Measurements from ENCODE around the gene MYMK.
A peak's percentile ranks its signal among the peaks of the same experiment; 100 is the strongest.

MYMK gene

DNA sequence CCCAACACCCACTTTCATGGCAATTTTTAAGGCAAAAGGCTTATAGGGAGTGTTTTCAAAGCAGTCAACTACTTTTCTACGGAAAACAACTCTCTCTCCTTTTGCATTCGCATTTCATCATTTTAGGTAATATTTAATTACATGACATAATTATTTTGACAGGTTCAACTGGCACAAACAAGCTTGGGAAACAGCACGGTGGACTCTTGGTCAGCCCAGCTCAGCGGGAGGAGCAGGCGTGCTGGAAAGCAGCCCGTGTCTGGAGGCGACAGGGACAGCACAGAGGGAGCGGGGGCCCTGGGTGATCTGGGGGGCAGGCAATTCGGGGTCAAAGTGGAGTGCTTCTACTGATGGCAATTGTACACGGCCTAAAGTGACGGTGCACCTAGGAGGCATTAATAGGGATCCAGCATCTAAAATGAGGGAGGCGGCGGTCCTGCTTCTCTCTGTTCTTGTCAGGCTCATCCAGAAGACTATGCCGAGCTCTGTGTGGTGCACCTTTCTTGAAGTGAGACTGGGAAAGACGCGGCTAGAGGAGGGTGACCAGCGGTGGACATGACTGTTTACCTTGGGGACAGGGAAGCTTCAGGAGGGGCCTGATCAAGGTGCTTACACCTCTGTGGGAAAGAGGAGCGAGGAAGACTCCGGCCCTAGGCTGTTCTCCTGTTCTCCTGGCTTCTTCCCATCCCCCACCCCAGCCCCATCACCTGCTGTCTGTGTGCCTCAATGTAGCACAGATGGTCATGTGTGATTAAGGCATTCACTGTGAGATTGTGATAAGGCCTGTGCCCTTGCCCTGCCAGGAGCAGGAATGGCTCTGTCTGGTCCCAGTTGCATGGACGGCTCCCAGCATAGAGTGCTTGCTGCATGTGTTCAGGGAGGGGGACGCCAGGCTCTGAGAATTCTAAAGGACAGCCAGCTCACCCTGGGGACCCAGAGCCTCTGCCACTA lies 3.4 kb downstream of the MYMK start:
- DNase-seq: peak in 7 of 10 donors; percentile 38 to 95 (median 70)
- intact Hi-C loops (cut with DNase I): no loop called here

DNA sequence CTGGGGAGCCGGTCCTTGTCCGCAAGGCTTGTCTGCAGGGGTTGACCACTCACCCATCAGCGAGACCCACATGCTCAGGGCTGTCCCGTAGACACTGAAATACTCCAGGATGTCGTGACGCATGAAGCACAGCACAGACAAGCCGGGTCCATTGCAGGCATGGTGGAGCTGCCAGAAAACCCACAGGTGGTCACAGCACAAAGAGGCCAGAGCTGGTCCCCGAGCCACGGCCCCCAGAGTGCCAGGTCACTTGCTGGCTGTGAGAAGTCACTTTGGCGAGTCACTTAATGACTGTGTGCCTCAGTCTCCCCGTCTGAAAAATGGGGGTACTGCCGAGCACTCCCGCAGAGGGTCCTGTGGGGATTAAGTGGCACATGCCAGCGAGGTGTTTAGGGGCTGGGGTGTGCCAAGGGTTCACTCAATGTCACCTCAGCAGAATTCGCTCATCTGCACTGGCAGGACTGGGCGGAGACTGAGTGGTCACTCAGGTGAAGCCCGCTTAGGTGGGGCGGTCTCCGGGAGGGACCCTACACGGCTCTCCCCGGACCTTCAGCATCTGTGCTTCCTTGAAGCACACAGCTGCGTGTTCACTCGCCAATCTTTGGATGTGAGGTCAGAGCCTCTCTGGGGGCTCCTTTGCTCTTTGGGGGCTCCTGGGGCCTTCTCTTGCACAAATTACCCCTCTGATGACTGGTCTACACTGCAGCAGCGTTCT lies 4.5 kb downstream of the MYMK start:
- peak in 3 of 10 donors; percentile 62 to 80 (median 78) for DNase-seq
- intact Hi-C loops (cut with DNase I): no loop called here

DNA sequence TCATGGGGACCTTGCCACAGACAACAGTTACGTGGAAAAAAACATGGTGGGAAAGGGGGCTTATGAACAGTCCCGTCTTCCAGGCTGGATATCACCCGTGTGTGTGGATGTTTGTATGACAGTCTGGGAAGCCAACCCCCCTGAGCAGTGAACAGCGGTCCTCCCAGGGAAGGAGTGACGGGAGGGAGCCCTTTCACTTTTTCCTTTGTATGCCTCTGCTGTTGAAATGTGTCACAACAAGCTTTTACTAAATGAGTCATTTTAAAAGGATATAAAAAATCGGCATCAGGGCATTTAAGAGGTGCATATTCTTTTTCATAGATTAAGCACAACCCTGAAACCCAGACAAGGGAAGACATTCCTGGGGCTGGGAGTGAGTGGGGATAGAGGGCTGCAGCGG lies 5.1 kb downstream of the MYMK start:
- DNase-seq: peak in 3 of 10 donors; percentile 17 to 46 (median 27)
- intact Hi-C loops (cut with DNase I): no loop called here

DNA sequence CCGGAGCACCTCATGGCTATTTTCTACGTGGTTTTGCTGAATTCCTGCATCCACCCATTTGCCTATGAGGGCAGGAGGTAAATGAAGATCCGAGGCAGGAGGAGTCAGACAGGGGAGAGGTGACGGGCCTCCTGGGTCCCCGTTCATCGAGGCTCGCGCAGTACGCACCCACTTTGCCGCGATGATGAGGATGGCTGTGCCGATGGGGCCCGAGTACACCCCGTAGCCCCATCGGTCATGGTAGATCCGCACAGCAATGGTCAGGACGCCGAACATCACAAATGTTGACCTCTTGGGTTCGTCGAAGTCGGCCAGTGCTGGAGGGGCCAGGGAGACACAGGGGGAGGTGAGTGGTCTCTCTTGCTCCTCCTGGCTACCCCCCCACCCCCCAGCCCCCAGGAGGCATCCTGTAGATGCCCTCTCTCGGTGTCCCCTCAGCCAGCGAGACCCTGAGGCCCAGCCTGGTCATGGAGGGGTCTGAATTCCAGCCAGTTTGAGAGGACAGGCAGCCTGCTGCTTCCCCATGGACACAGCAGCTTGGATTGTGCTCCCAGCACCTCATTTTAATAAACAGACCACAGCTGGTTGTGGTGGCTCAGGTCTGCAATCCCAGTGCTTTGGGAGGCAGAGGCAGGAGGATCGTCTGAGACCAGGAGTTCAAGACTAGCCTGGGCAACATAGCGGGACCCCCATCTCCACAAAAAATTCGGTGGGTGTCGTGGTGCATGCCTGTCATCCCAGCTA lies 5.9 kb downstream of the MYMK start:
- DNase-seq: peak in 3 of 10 donors; percentile 25 to 67 (median 35)
- intact Hi-C loops (cut with DNase I): no loop called here

DNA sequence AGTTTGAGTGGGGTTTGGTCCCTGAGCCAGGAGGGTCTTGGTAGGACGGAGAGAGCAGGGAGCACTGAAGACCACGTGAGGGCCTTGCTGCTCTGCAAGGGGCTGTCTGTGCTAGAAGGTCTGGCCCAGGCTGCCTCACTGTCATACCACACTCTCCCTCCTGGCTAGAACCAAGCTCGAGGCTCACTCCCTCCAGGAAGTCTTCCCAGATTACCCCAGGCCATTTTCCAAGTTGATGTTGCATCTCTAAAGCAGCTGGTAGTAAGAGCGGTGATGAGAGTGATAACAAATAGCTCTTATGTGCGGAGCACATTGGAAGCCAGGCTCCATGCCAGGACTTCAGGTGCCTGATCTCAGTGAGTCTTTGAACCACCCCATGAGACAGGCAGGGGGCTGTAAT lies 6.6 kb downstream of the MYMK start:
- peak in 2 of 10 donors; percentile 23 to 36 for DNase-seq
- intact Hi-C loops (cut with DNase I): no loop called here

DNA sequence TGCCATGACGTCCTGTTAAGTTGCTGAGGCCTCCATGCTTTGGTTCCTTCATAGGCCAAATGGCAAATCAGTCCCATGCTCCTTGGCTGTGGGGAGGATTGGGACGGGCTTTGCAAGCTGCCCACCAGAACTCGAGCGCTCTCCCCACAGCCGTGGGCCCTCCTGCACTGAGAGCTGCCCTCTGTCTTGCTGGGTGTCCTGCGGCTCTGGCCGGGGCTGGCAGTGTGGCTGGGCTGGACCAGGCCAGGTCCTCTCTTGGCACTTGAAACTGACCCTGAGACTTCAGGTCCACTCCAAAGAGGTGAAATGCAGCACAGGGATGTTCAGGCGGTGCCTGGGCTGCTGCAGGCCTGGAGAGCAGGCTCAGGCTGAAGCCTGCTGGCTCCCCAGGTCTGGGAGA lies 7.0 kb downstream of the MYMK start:
- DNase-seq: peak in 3 of 10 donors; percentile 37 to 77 (median 70)
- intact Hi-C loops (cut with DNase I): no loop called here

DNA sequence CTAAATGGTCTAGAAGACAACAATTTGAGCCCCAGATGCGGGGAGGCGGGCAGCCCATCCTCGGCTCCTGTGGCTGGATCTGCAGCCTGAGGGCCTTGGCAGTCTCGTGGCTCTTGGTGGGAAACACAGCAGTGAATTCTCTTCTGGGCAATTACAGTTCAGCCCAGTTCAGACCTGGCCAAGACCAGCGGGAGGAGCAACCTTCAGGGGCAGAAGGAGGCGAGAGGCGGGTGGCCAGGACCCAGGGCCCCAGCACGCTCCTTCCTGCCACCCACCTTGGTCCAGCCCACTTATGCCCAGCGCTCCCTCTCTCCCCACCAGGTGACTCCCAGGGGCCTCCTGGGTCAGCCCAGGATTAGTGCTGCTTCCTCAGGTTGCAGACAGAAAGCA lies 7.8 kb downstream of the MYMK start:
- intact Hi-C loops (cut with DNase I): no loop called here

DNA sequence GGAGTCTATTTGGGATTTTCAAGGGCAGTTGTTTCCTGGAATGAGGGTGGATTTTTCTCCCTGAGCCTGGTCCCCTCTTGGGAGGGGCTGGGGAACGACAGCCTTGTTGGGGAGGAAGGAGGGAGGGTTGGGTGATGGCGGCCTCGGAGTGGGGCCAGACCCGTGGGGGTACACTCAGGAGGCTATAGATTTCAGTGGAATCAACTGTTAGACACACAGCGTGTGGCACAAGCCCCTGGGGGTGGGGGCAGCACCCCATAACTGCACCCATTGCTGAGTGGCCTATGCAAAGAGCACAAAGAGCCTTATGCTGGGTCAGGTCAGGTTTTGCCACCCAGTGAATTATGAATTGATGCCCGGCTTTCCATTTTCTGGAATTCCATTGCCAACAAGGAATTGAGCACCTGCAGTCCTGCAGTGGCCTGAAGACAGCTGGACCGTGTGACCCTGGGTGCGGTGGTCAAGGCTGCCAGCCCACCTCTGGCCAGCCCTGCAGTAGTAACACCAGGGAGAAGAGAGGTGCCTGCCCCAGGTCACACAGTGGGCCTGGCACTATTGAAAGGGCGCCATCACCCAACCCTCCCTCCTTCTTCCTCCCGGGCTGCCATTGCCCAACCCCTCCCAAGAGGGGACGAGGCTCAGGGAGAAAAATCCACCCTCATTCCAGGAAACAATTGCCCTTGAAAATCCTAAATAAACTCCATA lies 8.4 kb downstream of the MYMK start:
- DNase-seq: peak in 3 of 10 donors; percentile 57 to 69 (median 67)
- intact Hi-C loops (cut with DNase I): no loop called here

More for the DNA sequence above, 7.8 kb downstream of the MYMK start:
- peak in 3 of 10 donors; percentile 54 to 75 (median 67) for DNase-seq

DNA sequence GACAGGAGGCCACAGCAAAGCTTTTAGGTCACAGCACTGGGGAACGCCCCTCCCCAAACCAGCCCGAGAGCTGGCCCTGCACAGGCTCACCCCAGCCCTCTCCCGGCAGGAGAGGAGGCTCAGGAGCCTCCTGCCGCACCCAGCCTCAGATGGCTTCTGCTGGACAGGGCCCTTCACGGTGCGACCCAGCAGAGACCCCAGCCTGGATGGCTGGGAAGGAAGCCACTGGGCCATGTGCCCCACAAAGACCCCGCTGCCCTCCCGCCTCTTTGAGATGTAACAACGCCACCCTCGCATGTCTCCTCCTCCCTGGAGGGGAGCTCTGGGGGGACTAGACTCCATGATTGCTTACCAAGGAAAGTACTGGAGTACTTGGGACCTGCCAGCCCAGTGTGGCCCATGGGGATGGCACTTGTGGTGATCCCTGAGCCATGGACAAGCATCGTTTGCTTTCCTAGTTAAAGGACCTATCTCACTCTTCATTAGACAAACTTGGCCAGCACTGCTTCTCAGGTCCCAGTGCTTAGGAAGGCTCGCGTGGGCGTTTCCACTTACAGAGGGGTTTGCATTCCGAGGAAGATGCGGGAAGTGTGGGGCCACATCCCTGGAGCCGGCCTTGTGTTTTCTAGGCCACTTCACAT lies 9.0 kb downstream of the MYMK start:
- DNase-seq: peak in 3 of 10 donors; percentile 42 to 74 (median 59)

DNA sequence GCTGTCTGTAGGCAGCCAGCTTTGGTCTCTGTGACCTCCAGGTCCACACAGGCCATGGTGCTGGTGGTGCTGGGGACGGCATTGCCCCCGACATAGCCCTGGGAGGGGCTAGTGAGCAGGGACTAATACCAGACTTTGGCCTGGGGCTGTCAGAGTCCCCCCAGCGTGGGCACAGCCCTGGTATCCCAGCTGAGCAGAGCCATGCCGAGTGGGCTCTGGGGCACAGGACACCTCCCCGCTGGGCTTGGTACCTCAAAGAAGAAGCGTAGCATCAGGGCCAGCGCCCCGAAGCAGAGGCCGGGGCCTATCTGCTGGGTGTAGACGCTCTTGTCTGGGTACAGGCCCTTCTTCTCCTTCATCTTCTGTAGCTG lies 9.5 kb downstream of the MYMK start:
- intact Hi-C loops (cut with DNase I): no loop called here
- DNase-seq: peak in 3 of 10 donors; percentile 30 to 55 (median 45)

More for the DNA sequence above, 9.0 kb downstream of the MYMK start:
- intact Hi-C loops (cut with DNase I): no loop called here

DNA sequence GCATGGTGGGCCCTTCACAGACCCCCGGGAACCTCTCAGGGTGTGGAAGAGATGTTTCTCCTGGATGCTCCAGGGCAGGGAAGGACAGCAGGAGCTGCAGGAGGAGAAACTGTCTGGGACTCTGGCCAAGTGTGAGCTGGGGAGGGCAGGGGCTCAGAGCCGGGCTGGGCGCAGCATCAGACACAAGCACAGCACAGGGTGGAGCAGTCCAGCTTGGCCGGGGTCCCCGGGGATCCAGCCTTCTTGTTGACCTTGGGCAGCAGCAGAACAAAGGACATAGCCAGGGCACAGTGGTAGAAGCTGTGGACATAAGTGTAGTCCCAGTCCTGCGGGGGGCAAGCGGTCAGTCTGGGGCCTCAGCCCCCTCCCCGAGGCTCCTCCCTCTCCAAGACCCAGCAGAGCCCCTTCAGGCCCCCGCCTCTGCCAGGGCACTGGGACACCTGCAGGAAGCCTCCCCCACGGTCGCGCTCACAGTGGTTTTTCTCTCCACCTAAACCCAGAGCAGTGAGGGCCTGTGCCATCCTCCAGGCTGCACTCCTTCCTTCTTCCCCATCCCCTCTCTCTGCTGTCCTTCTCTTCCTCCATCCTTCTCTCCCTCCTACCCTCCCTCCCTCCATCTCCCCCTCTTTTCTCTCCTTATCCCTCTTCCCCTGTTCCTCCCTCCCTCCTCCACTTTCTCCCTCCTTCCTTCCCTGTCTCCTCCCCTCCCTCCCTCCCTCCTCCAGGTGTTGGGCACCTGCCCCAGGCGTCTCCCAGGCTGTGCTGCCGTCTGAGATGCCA lies 10.1 kb downstream of the MYMK start:
- DNase-seq: peak in 9 of 10 donors; percentile 48 to 94 (median 64)
- intact Hi-C loops (cut with DNase I): no loop called here

DNA sequence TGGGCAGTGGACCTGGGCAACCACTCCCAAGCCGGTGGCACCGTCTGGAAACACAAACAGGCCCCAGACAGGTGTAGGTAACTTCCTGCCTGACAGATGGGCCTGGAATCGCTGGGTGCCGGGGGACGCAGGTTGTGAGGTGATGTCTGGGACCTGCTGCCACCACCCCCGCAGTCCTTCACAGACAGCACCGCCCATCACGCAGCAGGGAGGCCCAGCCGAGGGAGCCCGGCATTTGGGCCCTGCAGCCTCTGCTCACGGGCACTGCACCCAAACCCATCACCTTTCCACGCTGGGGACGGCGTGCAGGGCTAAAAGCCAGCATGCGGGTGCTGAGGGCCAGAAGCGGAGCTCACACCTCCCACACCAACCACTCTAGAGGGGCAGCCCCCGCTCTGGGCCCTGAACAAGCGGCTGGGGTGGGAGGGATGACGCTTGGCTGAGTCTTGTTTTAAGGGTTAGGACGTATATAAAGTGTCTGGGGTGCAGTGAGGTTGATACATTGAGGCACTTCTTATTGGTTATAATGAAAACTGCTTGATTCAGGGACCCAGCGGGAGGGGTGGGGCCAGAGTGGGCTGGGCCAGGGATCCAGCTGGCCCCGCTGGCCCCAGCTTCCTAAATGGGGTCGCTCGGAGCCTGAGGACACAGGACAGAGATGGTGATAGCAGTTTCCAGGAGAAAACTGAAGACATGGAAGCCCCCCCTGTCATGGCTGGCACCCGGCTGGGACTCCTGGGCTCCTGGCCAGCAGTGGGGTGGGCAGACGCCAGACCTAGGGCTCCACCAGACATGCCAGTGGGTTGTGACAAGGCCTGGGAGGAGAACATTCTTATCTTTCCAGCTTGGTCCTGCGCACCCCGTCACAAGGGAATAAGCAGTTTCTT lies 11.3 kb downstream of the MYMK start:
- peak in 3 of 10 donors; percentile 70 to 84 (median 73) for DNase-seq
- intact Hi-C loops (cut with DNase I): no loop called here

DNA sequence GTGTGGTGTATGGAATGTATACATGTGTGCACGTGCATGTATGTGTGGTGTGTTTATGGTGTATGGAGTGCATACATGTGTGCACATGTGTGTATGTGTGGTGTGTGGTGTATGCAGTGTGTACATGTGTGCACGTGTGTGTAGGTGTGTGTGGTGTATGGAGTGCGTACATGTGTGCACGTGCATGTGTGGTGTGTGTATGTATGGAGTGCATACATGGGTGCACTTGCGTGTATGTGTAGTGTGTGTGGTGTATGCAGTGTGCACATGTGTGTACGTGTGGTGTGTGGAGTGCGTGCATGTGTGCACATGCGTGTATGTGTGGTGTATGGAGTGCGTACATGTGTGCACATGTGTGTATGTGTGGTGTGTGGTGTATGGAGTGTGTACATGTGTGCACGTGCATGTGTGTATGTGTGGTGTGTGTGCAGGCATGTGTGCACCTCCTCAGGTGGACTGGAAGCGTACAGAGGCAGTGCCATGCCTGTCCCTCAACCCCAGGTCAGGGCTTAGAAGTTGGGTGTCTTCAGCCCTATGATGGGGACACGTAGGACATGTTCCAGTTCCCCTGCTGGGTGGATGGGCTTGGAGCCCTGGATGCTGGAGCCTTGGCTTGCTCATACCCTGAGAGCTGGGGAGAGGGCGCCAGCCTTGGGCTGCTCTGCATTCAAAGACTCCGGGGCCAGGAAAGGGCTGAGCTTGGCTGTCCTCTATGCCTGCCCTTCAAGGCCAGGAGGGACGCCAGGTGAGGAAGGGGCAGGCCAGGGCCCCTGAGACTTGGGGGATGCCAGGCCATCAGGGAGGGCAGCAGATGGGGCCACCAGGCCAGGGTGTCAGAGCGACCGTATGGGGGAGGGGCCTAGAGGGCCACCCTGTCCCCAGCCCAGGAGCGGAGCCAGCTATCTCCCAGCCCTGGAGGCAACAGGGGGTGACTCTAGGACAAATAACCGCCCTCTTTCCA lies 12.2 kb downstream of the MYMK start:
- DNase-seq: peak in 3 of 10 donors; percentile 59 to 81 (median 72)

DNA sequence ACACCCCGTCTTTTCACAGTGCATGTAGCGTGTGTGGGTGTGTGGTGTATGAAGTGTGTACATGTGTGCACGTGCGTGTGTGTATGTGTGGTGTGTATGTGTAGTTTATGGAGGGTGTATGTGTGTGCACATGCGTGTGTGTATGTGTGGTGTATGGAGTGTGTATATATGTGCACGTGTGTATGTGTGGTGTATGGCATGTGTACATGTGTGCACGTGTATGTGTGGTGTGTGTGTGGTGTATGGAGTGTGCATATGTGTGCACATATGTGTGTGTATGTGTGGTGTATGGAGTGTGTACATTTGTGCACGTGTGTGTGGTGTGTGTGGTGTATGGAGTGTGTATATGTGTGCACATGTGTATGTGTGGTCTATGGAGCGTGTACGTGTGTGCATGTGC lies 13.2 kb downstream of the MYMK start:
- intact Hi-C loops (cut with DNase I): no loop called here
- peak in 2 of 10 donors; percentile 5 to 12 for DNase-seq

More for the DNA sequence above, 12.2 kb downstream of the MYMK start:
- intact Hi-C loops (cut with DNase I): no loop called here

DNA sequence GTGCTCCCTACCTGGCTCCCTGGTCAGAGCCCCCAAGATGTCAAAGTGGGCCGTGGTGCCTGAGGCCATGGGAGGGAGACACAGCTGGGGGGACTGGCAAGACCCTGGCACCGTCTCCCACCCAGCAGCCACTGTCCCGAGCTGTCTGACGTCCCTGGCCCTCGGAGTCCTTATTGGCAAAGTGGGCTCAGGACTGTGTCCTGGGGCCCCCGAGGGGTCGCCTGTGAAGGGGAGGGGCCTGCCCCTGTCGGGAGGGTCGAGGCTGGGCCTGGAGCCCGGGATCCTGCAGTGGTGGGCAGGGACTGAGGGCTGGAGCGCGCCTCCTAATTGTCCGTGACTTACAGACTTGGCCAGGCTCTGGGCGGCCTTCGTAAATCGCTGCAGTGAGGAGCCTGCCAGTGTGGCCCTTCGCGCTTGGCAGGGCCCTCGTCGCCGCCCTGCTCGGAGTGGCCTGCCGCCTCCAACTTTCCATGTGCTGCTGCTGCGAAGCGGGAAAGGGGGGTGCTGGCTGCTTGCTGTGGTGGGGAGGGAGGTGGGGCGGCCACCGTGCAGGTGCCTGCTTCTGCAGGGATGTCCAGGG lies 13.7 kb downstream of the MYMK start:
- intact Hi-C loops (cut with DNase I): no loop called here
- peak in 3 of 10 donors; percentile 72 to 82 (median 74) for DNase-seq

All from posterior cingulate gyrus (tissue), 11 donors.